Measurements from ENCODE around the gene DYDC2. TPM values are rescaled to one million over a fixed set of nuclear protein-coding genes. Genes with fewer than 3 reads are reported as not detected.

The DYDC2 gene
- total and polyA plus RNA-seq, 2 of the 4 experiments (the other 2 are of a cell fraction): not detected

- 33% methylated on average over 2 of the region's 8 CpGs; no CpG with 5 or more reads in 1 of the 2 experiments for WGBS, 2 experiments (ENCODE audit: extremely low coverage in 2 of 2, insufficient read length in 1 of 2)
- ChIA-PET POLR2A (ENCODE audit: unreplicated experiment) (no interaction called here), CTCF (no interaction called here)
- H3K56ac ChIP-seq (ENCODE audit: extremely low read depth, insufficient read depth, low read length): no peak overlapping the region
- H3K4me2 ChIP-seq (ENCODE audit: low read depth, low read length): no peak overlapping the region
- no TSS peak for BruUV-seq (replicated peaks)
- no peak for ATAC-seq (ENCODE audit: low read depth)
- intact Hi-C loops (cut with micrococcal nuclease): no loop called here
- in situ Hi-C loops (cut with MboI; ENCODE audit: low sequenced_read_pairs): no loop called here
- no peak overlapping the region for H2BK15ac ChIP-seq (ENCODE audit: low read depth, low read length)
- H2AK5ac ChIP-seq (ENCODE audit: low read depth, low read length): no peak overlapping the region
- H4K20me1 ChIP-seq (ENCODE audit: insufficient read depth, low read length): no peaks in the 10 kb centered on the region
- no peak overlapping the region for H2AK9ac ChIP-seq (replicated peaks; ENCODE audit: low read depth, low read length, poor library complexity)
- no peak overlapping the region for H3K14ac ChIP-seq (replicated peaks; ENCODE audit: low read depth, low read length)
- H3K79me1 ChIP-seq (ENCODE audit: low read depth in 1 of 2, low read length in 2 of 2): no peaks in the 10 kb centered on the region
- H3K4me3 ChIP-seq (ENCODE audit: insufficient read depth, low read depth, low read length): no peak overlapping the region
- H2BK20ac ChIP-seq (ENCODE audit: low read depth, low read length): no peak overlapping the region
- H2AFZ ChIP-seq (replicated peaks; ENCODE audit: low read length, poor library complexity): no peak overlapping the region
- no peak overlapping the region for H3K4ac ChIP-seq (ENCODE audit: low read depth, low read length)
- no peaks in the 10 kb centered on the region for H3K4me1 ChIP-seq (ENCODE audit: control insufficient read depth, insufficient read depth, low read length)
- no peak overlapping the region for H4K91ac ChIP-seq (ENCODE audit: insufficient read depth, low read depth, low read length)
- TF ChIP-seq ELK1 (IDR thresholded peaks at IDR 0.05; ENCODE audit: borderline replicate concordance, low read depth, low read length) (no peak), RAD21 (IDR thresholded peaks at IDR 0.05; ENCODE audit: low read length) (no peak), MXI1 (IDR thresholded peaks at IDR 0.05; ENCODE audit: borderline replicate concordance, low read depth, low read length) (no peak), FOS (IDR thresholded peaks at IDR 0.05; ENCODE audit: low read depth, low read length) (no peak), SMC3 (IDR thresholded peaks at IDR 0.05; ENCODE audit: low read depth, low read length) (no peak), POLR2A (IDR thresholded peaks at IDR 0.05; ENCODE audit: low read depth, low read length) (no peak), CTCF (conservative IDR thresholded peaks at IDR 0.05; ENCODE audit: low read depth, low read length) (no peak), BHLHE40 (IDR thresholded peaks at IDR 0.05; ENCODE audit: low read depth, low read length) (no peak), MAZ (IDR thresholded peaks at IDR 0.05; ENCODE audit: borderline replicate concordance, low read depth, low read length) (no peak), CEBPB (IDR thresholded peaks at IDR 0.05; ENCODE audit: low read depth, low read length) (no peak), RFX5 (IDR thresholded peaks at IDR 0.05; ENCODE audit: low read depth, low read length) (no peak), CHD1 (IDR thresholded peaks at IDR 0.05; ENCODE audit: low read depth, low read length) (no peak), RCOR1 (IDR thresholded peaks at IDR 0.05; ENCODE audit: insufficient replicate concordance, low read length) (no peak), MAFK (IDR thresholded peaks at IDR 0.05; ENCODE audit: low read depth, low read length) (no peak), USF2 (IDR thresholded peaks at IDR 0.05; ENCODE audit: low read depth, low read length) (no peak), NFE2L2 (IDR thresholded peaks at IDR 0.05; ENCODE audit: low read depth, low read length) (no peak)
- H2BK5ac ChIP-seq (ENCODE audit: low read depth, low read length, poor library complexity, severe bottlenecking): no peak overlapping the region
- DNase-seq: no peak
- dilution Hi-C loops (cut with HindIII; ENCODE audit: low sequenced_read_pairs, unreplicated experiment): no loop called here
- H3K27me3 ChIP-seq (ENCODE audit: control insufficient read depth, insufficient read depth, low read length): no peaks in the 10 kb centered on the region
- no peaks in the 10 kb centered on the region for H3K36me3 ChIP-seq (ENCODE audit: control insufficient read depth, insufficient read depth, low read length)
- no peak overlapping the region for H3K9ac ChIP-seq (ENCODE audit: low read depth, low read length)
- no peak overlapping the region for H2BK120ac ChIP-seq (ENCODE audit: low read depth, low read length)
- no peak overlapping the region for H3K27ac ChIP-seq (ENCODE audit: insufficient read depth, low read length)
- H3K9me1 ChIP-seq (ENCODE audit: insufficient read depth, low read length): no peaks in the 10 kb centered on the region
- no peak overlapping the region for H3K23ac ChIP-seq (ENCODE audit: low read depth, low read length)
- no peaks in the 10 kb centered on the region for H3K9me3 ChIP-seq (ENCODE audit: control insufficient read depth, insufficient read depth, low read length)
- H3K18ac ChIP-seq (ENCODE audit: low read depth, low read length): no peak overlapping the region
- no peak overlapping the region for H4K5ac ChIP-seq (ENCODE audit: low read depth, low read length)
- H4K8ac ChIP-seq (ENCODE audit: low read depth in 2 of 2, low read length in 2 of 2): no peak overlapping the region
These were observed 43.7 kb downstream of the DYDC2 start for GRCh38 chr10:80400136-80400804.
